GM21390 (cell line): ENCODE data around the gene IPPK.
A peak's percentile ranks its signal among the peaks of the same experiment; 100 is the strongest.

ENCODE experiments used
- ATAC-seq: cut with Tn5 transposase; IDR thresholded peaks from one replicate; pipeline ENCODE4 v1.9.1; 2021; ENCODE audit not compliant: unreplicated experiment

IPPK gene

DNA sequence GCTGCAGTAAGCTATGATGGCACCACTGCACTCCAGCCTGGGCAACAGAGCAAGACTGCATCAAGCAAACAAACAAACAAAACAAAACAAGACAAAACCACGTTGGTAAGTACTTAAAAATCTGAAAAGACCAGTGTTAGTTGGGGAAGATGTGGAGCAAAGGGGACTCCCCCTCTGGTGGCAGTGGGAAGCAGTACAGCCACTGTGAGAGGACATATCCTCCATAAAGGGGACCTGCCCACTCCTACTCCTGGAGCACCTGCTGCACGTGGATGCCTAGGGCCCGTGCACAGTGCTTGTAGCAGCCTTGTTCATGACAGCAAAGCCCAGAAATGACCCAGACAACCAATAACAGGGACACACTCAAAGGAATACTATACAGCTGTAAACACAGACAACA is 17.0 kb upstream of the IPPK start:
- no peak for ATAC-seq

DNA sequence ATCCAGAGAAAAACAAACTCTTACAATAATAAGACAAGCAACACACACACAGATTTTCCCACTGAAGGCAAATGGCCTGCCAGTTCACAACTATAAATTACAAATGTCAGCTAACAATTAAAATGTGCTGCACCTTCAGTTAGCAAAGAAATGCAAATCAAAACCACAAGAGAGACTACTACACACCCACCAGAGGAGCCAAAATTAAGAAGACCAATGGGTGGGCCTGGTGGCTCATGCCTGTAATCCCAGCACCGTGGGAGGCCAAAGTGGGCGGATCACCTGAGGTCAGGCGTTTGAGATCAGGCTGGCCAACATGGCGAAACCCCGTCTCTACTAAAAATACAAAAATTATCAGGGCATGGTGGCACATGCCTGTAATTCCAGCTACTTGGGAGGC is 15.1 kb upstream of the IPPK start:
- no peak for ATAC-seq

DNA sequence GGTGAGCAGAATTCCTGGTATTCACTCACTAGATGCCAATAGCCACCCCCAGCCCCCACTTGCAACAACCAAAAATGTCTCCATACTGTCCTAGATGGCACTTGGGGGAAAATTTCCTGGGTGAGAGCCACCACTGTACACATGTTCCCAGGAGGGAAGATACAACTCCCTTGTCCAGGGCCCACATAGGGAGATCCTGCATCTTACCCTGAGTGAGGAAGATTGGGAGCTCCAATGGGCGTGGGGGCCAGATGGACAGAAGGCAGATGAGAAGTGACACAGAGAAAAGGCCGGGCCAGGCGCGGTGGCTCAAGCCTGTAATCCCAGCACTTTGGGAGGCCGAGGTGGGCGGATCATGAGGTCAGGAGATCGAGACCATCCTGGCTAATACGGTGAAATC is 12.3 kb upstream of the IPPK start:
- no peak for ATAC-seq

DNA sequence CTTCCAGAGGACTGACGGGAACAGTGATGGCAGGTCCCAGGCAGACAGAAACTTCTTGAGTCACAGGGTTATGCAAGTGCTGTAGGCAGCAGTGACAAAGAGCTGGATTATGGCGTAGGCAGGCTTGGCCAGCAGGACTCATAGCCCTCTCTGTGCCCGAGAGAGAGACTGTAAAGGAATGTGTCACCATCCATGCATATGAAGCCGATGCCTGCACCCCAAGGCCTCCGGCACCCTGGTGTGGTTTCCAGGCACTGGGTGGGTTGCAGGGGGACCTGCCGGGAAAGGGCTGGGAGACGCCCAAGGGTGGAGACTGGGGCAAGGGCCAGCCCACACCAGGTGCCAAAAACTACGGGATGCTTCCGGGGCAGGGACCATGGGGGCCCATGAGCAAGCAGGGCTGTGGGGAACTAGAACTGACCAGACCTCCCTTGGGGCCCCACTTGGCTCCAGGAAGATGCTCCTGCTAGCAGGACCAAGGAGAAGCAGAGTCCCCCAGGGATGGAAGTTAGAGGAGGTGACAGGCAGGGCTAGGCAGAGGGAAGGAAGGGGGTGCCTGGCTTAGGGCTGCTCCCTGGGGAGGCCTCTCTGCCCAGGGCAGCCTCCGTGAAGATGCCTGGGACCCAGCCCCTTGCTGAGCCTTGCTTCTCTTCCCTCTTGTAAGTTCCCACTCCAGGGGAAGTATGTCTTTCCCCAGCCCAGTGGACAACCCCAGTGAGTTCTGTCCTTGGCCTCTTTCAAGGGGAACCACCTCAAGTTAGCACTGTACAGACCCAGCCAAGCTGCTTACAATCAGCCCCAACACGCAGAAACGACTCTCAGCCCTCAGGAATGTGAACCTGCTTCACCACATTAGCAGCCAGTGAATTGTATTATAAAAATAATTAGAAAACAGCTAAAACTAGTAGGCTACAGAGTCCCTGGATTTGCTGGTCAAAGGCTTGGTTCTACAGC is 10.5 kb upstream of the IPPK start:
- no peak for ATAC-seq

DNA sequence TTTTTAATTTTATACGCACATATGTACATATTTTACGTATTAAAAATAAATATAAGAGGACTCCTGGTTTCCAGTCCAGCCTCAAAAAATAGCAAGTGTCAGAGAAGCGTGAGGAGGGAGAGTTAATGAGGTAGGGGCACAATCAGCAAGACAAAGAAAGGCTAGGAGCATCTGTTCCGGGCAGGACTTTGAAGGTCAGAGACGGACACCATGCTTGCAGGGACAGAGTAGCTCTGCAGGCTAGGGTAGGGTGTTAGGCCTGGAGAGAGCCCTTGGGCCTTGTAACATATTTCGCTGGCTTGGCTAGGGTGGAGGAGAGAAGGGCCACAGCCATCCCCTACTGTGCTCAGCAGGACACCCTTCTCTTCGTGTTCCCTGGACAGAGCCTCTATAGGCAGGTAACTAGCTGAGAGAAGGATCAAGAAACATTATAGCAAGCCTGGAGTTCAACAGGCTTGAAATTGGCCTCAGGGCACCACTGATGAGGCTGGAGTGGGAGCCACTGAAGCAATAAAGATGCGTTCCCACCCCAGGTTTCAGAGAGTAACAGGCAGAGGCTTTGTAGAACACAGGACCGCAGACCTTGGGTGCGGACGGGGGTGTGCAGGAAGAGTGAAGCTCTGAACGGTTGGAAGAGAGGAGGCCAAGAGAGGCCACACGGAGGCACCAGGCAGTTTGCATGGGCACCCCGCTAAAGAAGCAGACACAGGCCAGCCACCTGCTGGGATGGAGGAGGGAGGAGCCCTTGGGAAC is 9.7 kb upstream of the IPPK start:
- ATAC-seq: no peak

DNA sequence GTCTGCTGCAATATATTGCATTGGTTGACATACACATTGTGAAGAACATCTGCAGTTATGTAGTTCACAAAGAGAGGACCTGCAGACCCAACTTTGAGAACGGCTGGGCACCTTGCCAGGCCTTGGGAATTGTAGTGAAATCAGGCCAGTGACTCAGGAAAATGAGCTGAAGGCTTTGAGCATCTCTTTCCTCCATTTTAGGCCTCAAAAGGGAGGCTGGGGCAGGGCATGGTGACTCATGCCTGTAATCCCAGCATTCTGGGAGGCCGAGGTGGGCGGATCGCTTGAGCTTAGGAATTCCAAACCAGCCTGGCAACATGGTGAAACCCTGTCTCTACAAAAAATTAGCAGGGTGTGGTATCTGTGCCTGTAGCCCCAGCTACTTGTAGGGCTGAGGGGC is 1.4 kb upstream of the IPPK start:
- ATAC-seq: no peak

DNA sequence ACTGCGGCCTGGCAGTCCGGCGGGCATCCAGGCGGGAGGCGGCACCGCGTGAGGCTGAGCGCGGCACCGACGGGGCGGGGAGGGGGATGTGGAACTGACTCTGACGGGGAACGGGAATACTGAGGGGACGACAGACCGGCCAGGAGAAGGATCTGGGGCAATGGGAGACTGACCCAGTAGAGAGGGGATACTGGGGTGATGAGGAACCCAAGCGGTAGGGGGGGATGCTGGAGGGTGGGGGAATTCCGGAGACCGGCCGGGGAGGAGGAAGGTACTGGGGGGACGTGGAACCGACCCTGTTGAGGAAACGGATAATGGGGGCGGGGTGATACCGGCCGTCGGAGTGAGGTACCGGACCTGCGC is 423 bp downstream of the IPPK start:
- ATAC-seq: no peak

DNA sequence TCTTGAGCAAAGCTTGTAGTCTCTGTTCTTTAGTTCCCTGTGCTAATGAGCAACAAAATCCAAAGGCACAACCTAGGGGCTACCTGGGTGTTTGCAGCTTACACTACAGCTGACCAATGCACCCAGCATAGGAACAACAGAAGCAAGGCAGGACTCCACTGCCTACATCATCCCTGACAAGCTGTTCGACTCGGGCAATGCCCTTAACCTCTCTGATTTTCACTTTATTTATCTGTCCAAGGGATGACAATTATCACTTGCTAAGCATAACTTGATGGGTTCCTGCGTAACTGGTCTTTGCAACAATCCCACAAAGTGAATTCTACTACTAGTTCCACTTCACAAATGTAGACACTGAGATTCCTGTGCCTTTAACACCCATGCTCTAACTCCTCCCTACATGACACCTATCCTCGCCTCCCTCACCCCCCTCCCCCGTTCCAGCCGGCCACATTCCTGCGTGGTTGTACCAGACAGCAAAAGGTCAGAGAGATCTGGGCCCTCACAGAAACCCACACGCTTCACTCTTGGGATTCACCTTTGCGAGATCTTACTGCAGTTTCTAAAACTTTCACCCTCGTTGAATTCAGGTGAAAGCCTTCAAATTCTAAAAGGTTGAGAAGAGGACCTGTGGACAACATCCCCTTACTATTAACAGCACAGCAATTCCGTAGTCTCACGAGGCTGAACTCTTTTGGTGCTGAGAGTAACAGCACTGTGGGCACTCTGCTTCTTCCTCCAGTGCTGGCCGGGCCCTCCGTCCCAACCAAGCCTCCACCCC is 995 bp downstream of the IPPK start:
- peak; percentile 6 for ATAC-seq

DNA sequence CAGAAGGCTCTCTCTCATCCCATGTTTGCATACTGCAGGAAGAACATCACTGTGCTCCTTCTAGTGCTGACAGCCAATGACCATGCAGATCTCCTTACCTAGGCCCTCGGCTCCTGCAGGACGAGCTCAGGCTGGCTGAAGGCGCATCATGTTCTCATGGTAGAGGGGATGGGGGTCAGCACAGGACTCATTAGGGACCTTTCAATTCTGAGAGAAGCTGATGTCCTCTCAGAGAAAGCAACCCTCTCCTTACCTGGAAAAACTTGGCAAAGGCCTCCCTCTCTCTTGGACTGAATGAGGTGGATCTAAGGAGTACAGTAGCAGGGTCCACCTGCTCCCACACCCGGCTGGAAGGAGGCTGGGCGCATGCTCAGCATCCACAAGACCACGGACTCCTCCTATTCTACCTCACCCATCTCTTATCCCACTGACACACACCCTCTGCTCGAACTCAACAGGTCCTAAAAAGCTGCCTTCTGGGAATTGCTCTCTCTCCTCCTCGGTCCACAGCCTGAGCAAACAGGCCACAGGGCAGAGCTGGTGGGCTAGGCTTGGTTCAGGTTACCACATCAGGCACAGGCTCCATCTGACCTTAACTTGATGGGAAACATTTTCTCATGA is 2.9 kb downstream of the IPPK start:
- no peak for ATAC-seq

DNA sequence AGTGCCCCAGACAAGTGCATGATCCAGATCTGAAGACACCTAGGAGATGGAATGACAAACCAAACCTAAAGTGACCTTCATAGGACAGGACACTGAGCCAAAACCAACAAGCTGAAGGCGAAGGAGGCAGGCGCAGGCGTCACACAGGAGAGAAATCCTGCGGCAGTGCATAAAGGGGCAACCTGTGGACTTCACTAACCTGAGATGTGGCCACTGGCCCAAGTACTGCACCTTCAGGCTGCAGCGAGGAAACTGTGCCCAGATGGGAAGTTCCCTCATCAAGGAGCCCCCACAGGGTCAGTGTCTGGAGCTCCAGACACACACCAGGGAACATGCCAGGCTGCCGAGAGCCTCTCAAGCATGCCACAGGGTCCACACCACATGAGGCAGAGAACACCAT is 3.7 kb downstream of the IPPK start:
- no peak for ATAC-seq

DNA sequence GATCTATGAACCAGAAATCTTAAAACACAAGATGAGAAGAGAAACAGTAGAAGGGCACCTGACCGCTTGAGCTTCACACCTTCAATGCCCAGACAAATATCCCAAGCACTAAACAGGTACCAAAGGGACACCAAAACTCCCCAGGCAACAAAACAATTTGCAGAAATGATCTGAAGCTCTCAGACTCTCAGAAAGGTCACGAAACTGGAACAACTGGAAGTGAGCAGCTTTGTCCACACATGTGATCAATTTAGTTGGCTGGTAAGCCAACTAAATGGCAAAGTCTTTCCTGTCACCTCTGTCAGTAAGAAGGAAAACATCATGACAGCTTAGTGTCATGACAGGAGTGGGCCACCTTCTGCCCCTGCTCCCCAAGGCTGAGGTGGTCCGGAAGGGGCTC is 4.1 kb downstream of the IPPK start:
- no peak for ATAC-seq

DNA sequence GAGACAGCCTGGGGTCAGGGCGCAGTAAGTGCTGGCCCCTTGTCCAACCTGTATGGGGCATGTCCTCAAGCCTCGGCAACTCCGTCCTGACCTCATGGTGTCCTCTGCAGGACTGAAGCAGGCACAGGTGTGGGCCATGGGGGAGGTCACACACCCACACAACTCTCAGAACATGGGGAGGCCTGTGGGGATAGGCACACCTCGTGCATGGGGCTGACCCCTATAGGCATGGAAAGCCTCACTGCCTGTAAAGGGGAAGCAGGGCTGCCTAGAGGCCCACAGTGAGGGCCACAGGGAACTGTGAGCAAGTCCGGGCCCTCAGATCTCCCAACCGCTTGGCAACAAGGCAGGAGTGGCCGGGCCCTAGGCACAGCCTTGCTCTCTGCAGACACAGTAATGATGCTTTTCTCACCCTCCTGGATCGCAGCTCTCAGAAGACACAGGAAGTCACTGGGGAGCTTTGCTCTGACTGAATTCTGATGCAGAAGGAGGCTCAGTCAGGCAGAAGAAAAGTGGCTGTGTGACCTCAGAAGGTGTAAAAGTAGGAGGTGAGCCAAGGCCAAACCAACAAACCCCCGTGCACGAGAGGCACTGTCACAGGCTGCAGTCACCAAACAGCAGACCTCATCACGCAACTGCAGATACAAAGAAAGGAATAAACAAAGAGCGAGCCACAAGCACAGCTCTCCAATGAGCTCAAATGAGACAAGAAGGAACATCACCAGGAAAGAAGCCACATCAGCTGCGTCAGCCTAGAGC is 5.4 kb downstream of the IPPK start:
- ATAC-seq: no peak

DNA sequence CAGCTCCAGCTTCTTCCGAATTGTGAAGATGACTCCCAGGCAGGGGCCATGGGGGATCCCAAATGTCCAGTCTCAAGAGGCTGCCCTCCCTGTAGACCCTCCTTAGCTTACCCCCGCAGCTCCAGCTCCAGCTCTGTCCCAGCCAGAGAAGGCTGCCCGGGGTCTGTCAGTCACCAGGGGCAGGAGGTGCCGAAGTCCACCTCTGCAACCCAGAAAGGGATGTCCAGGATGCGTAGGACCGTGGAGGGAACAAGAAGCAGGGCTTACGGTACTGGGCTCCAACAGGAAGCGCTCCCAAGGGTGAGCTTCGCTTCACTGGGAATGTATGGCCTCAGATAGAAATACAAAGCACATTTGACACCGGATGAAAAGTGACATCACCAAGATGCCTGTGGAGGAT is 6.0 kb downstream of the IPPK start:
- no peak for ATAC-seq

DNA sequence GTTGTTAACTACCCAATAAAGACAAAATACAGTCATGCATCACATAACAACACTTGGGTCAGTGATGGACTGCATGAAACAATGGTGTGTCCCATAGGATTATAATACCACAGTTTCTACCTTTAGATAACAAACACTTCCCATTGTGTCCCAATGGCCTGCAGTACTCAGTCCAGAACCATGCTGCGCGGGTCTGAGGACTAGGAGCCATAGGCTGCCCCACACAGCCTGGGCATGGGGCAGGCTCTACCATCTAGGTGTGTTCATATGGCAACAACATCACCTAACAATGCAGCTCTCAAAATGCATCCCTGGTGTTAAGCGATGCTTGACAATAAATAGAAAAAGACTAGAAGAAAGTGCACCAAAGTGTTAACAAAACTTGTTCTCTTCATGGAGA is 6.8 kb downstream of the IPPK start:
- ATAC-seq: no peak

DNA sequence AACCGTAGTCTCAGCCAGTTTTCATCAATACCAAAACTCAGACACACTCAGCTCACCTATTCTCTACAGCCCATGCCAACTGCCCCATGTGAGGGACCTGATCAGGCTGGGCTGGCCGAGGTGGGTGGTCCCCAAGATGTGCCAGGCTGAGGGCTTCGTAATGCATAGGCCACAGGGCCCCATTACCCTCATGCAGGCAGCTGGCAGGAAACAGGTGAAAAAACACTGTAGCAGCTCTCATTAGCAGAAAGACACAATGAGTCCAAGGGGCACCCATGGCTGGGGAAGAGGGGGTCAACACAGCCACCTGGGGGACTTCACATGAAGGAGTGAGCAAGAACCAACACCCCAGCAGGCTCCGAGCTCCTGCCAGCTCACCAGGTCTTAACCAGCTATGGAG is 8.2 kb downstream of the IPPK start:
- ATAC-seq: no peak

DNA sequence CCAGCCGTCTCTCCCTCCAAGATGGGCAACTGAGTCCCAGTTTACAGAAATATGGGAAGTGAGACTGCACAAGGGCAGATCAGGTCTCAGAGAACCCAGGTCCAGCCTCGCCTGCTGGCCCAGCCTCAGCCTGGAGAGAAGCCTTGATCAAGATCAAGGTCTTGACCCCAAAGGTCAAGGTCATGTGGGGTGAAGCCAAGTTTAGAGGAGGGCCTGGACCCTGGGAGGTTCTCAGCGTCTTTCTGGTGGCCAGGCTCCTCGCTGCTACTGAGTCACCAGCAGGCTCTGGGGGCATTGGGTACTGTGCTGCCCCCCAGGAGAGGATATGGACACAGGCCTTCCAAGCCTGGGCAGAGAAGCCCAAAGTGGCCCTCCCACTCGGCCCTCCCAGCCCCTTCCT is 8.8 kb downstream of the IPPK start:
- no peak for ATAC-seq

DNA sequence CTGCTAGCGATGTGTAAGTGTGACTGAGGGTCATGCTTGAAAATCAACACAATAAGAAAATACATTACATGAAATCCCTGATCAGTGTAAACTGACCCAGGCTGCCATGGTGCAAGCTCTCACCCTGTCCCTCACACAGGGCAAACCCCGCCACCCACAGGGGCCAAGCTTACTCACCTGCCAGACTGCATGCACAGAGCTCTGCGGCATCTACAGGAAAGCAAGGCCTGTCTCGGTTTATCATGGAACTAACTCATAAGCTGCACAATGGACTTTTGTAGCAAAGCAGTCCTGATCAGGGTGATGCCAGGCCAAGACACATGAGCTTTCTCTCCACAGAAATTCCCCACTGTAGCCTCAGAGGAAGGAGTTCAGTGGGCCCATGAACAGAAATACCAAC is 9.7 kb downstream of the IPPK start:
- ATAC-seq: no peak

DNA sequence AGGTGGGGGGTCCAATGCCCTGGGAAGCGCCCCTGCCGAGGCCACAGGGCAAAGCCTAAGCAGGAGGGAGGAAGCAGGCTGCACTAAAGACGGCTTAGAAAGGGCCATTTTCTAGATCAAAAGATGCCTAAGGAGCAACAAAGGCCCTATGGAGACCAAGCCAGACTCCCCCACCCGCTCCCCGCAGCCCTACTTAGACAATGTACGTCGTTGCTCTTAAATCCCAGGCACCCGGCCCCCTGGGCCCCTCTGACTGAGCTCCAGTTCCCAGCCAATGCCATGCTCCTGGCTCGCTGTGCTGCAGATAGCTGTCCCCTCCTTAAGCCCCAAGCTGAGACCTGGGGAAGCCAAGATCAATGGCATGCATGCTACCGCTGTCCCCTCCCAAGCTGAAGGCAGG is 10.3 kb downstream of the IPPK start:
- no peak for ATAC-seq

DNA sequence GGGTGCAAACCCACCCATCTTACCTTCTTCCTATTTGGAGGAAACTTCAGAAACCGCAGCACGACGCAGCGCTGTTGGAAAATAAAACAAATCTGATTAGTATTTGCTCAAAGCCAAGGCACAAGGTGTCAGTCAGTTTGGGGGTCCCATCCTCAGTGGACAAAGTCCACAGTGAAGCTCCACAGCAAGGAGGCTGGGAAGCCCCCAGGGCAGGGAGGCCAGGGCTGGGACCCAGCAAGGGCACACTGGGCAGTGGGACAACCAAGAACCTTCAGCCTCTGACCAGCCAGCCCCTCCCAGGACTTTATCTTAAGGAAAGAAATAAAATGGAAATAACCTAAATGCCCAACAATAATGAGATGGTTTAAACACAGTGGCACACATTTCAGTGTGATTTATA is 11.3 kb downstream of the IPPK start:
- no peak for ATAC-seq

DNA sequence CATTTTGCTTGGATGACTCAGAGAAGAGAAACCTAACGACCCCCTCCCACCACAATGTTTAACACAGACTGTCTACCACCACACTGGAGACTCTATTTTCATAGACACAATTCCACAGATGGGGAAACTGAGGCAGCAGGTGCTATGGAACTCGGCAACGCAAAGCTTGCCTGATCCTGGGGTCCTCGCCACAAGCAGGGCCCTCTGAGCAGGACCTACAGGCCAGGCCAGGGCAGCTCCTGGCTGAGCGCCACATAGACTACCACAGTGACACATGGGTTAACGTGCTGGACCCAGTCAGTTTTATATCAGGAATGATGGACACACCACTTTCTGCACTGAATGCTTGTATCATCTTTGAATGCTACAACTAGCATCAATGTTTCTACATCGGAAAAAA is 11.8 kb downstream of the IPPK start:
- no peak for ATAC-seq
